Activated B cell treated with CpG ODN at 0.5 μM for 24 hours (primary cell): ENCODE results near the gene UGT1A10. TPM values are rescaled to one million over a fixed set of nuclear protein-coding genes. Genes with fewer than 3 reads are reported as not detected.
"Not testable (repeated sequence)": the region's sequence is repeated elsewhere in the genome, so short reads cannot be mapped to it uniquely, and the experiment has no call there.

ENCODE experiments used
- ATAC-seq: fragments of 200-7000 bp; cut with Tn5 transposase; one replicate; pipeline ENCODE4 v1.10.0; 2021; ENCODE audit warnings: low read depth, mild to moderate bottlenecking, moderate library complexity
- CTCF ChIA-PET: fragments of 350-600 bp; sonication (Branson Sonifier 250); formaldehyde crosslinking; loops from one replicate; lab custom pipeline; 2021; ENCODE audit warnings: antibody characterized with exemption; lab: Charles Lee
- POLR2A ChIA-PET: fragments of 350-600 bp; sonication (Branson Sonifier 250); formaldehyde crosslinking; loops from one replicate; lab custom pipeline; 2021; ENCODE audit warnings: antibody characterized with exemption; lab: Charles Lee
- DNase-seq: peaks from one replicate; pipeline ENCODE4 v3.0.0; 2022
- H3K27ac Mint-ChIP-seq: one replicate; pipeline ENCODE4 v1.8.0; 2020; ENCODE audit warnings: mixed read lengths
- H3K27me3 Mint-ChIP-seq: one replicate; pipeline ENCODE4 v1.8.0; 2021; ENCODE audit warnings: mixed read lengths
- H3K36me3 Mint-ChIP-seq: one replicate; pipeline ENCODE4 v1.8.0; 2021; ENCODE audit warnings: low read depth, mixed read lengths
- H3K4me1 Mint-ChIP-seq: one replicate; pipeline ENCODE4 v1.8.0; 2021; ENCODE audit warnings: mixed read lengths
- H3K4me3 Mint-ChIP-seq: one replicate; pipeline ENCODE4 v1.8.0; 2020; ENCODE audit warnings: mild to moderate bottlenecking, mixed read lengths
- H3K9me3 Mint-ChIP-seq: one replicate; pipeline ENCODE4 v1.8.0; 2020; ENCODE audit warnings: mixed read lengths
- intact Hi-C: fragments of 100-400 bp; cut with micrococcal nuclease; formaldehyde crosslinking; loops from one replicate; pipeline ENCODE4 v1.15.1; 2024
- total RNA-seq: library from RNA; stranded (reverse); gene quantifications from 2 replicates; pipeline ENCODE4 v1.2.3, GENCODE V29; 2022
- TF ChIP-seq, protein P1 (sequence below): fragments of 200-600 bp; IDR thresholded peaks from one replicate; pipeline ENCODE4 v1.8.0; 2022; ENCODE audit warnings: antibody characterized with exemption, mild to moderate bottlenecking

UGT1A10 gene
- not detected in 2 replicates for total RNA-seq

DNA sequence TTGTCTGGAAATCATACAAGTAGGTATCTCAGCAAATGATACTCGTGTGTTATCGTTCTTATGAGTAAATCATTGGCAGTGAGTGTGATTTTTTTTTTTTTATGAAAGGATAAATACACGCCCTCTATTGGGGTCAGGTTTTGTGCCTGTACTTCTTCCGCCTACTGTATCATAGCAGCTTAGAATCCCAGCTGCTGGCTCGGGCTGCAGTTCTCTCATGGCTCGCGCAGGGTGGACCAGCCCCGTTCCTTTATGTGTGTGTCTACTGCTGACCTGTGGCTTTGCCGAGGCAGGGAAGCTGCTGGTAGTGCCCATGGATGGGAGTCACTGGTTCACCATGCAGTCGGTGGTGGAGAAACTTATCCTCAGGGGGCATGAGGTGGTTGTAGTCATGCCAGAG, at the start of gene UGT1A10:
UGT1A10 (plus strand) TSS at position 143 of the 400 bp plus-strand sequence; CDS start at position 218, 75 bp downstream.
- intact Hi-C loops, H3K4me3 Mint-ChIP-seq, H3K27ac Mint-ChIP-seq, POLR2A ChIA-PET, ATAC-seq, H3K4me1 Mint-ChIP-seq, DNase-seq, H3K9me3 Mint-ChIP-seq, H3K36me3 Mint-ChIP-seq, CTCF ChIA-PET: not testable (repeated sequence)
- H3K27me3 Mint-ChIP-seq = peaks cover 47% of the 10 kb centered on the region

DNA sequence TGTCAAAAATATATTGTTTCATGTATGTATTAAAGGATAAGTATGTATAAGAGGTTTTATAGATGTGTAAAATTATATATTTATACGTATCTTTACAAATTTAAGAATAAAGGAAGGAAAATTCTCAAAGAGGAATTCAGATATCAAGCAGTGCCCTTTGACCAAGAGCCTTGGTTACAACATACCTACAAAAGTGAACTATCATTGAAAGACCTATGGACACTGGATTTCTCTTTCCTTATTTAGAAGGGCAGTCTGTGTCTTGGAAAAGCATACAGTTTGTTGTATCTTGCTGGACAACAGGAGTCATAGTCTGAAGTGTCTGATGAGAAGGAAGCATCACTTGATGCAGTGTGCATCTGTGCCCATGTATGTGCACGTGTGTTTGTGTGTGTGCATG, 47.8 kb upstream of the UGT1A10 start:
- DNase-seq (no peak), ATAC-seq (no peak)
- intact Hi-C loops = no loop called here
- Mint-ChIP-seq H3K4me1 (peaks cover 4% of the 10 kb centered on the region), H3K36me3 (no peaks in the 10 kb centered on the region), H3K27me3 (peaks cover 19% of the 10 kb centered on the region), H3K9me3 (no peaks in the 10 kb centered on the region), H3K27ac (no peak overlapping the region), H3K4me3 (no peak overlapping the region)
- TF ChIP-seq, protein P1, sequence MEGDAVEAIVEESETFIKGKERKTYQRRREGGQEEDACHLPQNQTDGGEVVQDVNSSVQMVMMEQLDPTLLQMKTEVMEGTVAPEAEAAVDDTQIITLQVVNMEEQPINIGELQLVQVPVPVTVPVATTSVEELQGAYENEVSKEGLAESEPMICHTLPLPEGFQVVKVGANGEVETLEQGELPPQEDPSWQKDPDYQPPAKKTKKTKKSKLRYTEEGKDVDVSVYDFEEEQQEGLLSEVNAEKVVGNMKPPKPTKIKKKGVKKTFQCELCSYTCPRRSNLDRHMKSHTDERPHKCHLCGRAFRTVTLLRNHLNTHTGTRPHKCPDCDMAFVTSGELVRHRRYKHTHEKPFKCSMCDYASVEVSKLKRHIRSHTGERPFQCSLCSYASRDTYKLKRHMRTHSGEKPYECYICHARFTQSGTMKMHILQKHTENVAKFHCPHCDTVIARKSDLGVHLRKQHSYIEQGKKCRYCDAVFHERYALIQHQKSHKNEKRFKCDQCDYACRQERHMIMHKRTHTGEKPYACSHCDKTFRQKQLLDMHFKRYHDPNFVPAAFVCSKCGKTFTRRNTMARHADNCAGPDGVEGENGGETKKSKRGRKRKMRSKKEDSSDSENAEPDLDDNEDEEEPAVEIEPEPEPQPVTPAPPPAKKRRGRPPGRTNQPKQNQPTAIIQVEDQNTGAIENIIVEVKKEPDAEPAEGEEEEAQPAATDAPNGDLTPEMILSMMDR = no peak
- ChIA-PET CTCF (no interaction called here), POLR2A (no interaction called here)

DNA sequence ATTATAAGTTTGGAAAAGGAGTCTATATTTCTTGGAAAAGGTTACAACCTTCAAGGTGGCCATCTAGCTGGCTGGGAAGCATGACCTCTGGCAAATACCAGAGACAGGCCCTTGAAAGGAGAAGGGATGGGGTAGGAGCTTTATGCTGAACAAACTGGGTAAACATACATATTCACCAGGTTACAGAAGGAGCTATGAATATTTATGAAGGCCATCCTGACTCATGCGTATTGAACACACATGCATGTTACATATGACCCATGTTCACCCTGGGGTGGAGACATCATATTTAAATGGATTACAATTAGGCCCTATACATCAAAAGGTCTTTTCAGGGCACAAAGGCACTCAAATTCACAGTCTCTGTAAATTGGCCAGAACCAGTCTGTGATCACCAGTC, 43.5 kb upstream of the UGT1A10 start:
- POLR2A ChIA-PET, CTCF ChIA-PET, H3K36me3 Mint-ChIP-seq, ATAC-seq, H3K27ac Mint-ChIP-seq, H3K4me3 Mint-ChIP-seq, H3K27me3 Mint-ChIP-seq, H3K4me1 Mint-ChIP-seq, DNase-seq, H3K9me3 Mint-ChIP-seq, intact Hi-C loops: not testable (repeated sequence)

DNA sequence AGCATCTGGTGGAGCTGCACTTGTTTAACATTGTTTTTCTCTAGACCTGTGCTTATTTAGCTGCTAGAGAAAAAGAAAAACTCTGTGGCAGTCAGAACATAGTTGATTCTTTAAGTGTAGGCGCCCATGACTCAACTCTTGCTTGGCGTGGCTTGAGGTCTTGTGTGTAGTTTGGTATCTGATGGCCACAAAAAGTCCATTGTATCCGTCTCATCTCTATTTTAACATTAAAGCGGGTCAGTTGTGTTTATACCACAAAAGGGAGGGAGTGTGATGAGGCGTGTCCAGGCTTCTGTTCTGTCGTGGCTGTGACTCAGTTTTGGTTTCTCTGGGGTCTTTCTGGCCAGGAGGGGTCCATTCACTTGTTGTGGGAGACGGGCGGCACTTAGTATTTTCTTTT, 43.0 kb upstream of the UGT1A10 start:
- ChIA-PET POLR2A (no interaction called here), CTCF (no interaction called here)
- H3K4me1 Mint-ChIP-seq = peaks cover 9% of the 10 kb centered on the region
- DNase-seq (no peak), ATAC-seq (no peak)
- H3K9me3 Mint-ChIP-seq = no peaks in the 10 kb centered on the region
- H3K36me3 Mint-ChIP-seq = no peaks in the 10 kb centered on the region
- peaks cover 7% of the 10 kb centered on the region for H3K27me3 Mint-ChIP-seq
- H3K27ac Mint-ChIP-seq = no peak overlapping the region
- TF ChIP-seq, protein P1 = no peak
- H3K4me3 Mint-ChIP-seq = no peak overlapping the region
- intact Hi-C loops = no loop called here

DNA sequence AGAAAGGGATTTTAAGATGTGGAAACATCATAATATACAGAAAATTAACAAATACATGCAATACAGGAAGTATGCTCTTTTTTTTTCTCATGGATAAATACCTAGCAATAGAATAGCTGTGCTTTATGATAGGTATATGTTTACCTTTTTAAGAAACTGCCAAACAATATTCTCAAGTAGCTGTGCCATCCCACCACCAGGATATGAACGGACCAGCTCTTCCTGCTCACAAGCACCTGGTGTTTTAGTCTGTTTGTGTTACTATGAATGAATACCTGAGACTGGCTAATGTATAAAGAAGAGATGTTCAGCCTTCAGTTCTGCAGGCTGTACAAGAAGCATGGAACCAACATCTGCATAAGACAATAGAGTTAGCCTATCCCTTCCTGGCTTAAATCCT, 38.7 kb upstream of the UGT1A10 start:
- intact Hi-C loops = no loop called here
- Mint-ChIP-seq H3K27ac (no peak overlapping the region), H3K27me3 (peaks cover 15% of the 10 kb centered on the region), H3K4me3 (no peak overlapping the region), H3K36me3 (no peaks in the 10 kb centered on the region), H3K9me3 (no peaks in the 10 kb centered on the region), H3K4me1 (peaks cover 9% of the 10 kb centered on the region)
- ChIA-PET CTCF (no interaction called here), POLR2A (no interaction called here)
- ATAC-seq (no peak), DNase-seq (no peak)
- TF ChIP-seq, protein P1 = no peak

DNA sequence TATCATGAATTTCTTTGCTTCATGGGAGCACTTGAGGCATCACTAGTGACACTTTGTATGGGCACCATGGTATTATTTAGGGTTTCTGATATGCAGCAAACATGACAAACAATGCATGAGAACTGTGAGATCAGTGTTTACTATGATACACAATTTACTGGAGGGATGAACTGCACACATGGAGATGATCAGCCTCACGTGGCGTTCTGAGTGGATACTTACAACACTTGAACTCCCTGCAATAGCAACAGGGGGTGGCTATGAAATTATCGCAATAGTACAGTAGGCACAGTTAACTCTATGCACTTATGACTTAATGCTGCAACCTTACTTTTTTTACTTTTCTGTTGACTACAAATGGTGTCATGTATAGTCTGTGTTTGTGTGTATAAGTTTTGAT, 37.3 kb upstream of the UGT1A10 start:
- no peak for DNase-seq
- H3K27me3 Mint-ChIP-seq = peaks cover 19% of the 10 kb centered on the region
- ChIA-PET CTCF (no interaction called here), POLR2A (no interaction called here)
- TF ChIP-seq, protein P1 = no peak
- H3K36me3 Mint-ChIP-seq = no peaks in the 10 kb centered on the region
- peaks cover 5% of the 10 kb centered on the region for H3K4me1 Mint-ChIP-seq
- peaks cover 2% of the 10 kb centered on the region for H3K9me3 Mint-ChIP-seq
- ATAC-seq = no peak
- no peak overlapping the region for H3K4me3 Mint-ChIP-seq
- intact Hi-C loops = no loop called here
- no peak overlapping the region for H3K27ac Mint-ChIP-seq
